Peyer's patch (tissue), 4 donors: ENCODE data around the gene ARSG. TPM values are rescaled to one million over a fixed set of nuclear protein-coding genes. Genes with fewer than 3 reads are reported as not detected.

Experiments used
- DNase-seq, 3 donors: peaks; one replicate each; pipeline ENCODE4 v3.0.0-alpha.2; 2017 to 2019
- H3K27ac ChIP-seq, 4 donors: fragments of 200-600 bp; sonication (generic); one replicate each; pipeline ENCODE4 v1.5.1; 2016 to 2019
- H3K27me3 ChIP-seq, 2 donors: fragments of 200-600 bp; sonication (generic); one replicate each; pipeline ENCODE4 v1.5.1; 2019
- H3K36me3 ChIP-seq, 3 donors: fragments of 200-600 bp; sonication (generic); one replicate each; pipeline ENCODE4 v1.5.1; 2016 to 2019
- H3K4me1 ChIP-seq, 4 donors: fragments of 200-600 bp; sonication (generic); one replicate each; pipeline ENCODE4 v1.5.1; 2016 to 2019
- H3K4me3 ChIP-seq, 4 donors: fragments of 200-600 bp; sonication (generic); 1 replicate in 3 of 4; 2 replicates in 1 of 4; pipeline ENCODE4 v1.5.1; 2016 to 2019; ENCODE audit warnings: mild to moderate bottlenecking in 1 of 4
- H3K9me3 ChIP-seq, 4 donors: fragments of 200-600 bp; sonication (generic); one replicate each; pipeline ENCODE4 v1.5.1; 2016 to 2019; ENCODE audit warnings: mild to moderate bottlenecking in 1 of 4
- POLR2A ChIP-seq, 2 donors: fragments of 450-650 bp; IDR thresholded peaks; one replicate each; pipeline ENCODE4 v1.5.1; 2017; ENCODE audit warnings: antibody characterized with exemption in 2 of 2, mild to moderate bottlenecking in 2 of 2, moderate library complexity in 2 of 2
- total RNA-seq, 4 donors: library from RNA; depleted of rRNA; stranded (reverse); fragments of >200 nt; gene quantifications; one replicate each; pipeline ENCODE4 v1.1.0, GENCODE V29; 2016
- TF ChIP-seq, protein P1 (sequence below), 6 experiments: fragments of 450-650 bp in 4 of 6; fragments of 200-600 bp in 2 of 6; sonication (generic) in 1 of 6; IDR thresholded peaks; one replicate each; pipeline ENCODE4 v1.5.1; 2017 to 2019; ENCODE audit warnings: antibody characterized with exemption in 6 of 6, mild to moderate bottlenecking in 3 of 6, moderate library complexity in 1 of 6

Gene ARSG
- total RNA-seq, 4 donors from 2014 or later, result 0.70 to 29.7 (median 2.0) TPM

- H3K36me3 ChIP-seq, result peaks cover 0 to 81% (median 0%) of the 10 kb centered on the region in 3 donors
- no peak for TF ChIP-seq POLR2A (IDR thresholded peaks at IDR 0.05)
- TF ChIP-seq, protein P1, sequence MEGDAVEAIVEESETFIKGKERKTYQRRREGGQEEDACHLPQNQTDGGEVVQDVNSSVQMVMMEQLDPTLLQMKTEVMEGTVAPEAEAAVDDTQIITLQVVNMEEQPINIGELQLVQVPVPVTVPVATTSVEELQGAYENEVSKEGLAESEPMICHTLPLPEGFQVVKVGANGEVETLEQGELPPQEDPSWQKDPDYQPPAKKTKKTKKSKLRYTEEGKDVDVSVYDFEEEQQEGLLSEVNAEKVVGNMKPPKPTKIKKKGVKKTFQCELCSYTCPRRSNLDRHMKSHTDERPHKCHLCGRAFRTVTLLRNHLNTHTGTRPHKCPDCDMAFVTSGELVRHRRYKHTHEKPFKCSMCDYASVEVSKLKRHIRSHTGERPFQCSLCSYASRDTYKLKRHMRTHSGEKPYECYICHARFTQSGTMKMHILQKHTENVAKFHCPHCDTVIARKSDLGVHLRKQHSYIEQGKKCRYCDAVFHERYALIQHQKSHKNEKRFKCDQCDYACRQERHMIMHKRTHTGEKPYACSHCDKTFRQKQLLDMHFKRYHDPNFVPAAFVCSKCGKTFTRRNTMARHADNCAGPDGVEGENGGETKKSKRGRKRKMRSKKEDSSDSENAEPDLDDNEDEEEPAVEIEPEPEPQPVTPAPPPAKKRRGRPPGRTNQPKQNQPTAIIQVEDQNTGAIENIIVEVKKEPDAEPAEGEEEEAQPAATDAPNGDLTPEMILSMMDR (IDR thresholded peaks at IDR 0.05), result no peak
- H3K4me1 ChIP-seq, result no peaks in the 10 kb centered on the region
- no peaks in the 10 kb centered on the region for H3K27me3 ChIP-seq
- no peak overlapping the region for H3K4me3 ChIP-seq
- no peaks in the 10 kb centered on the region for H3K9me3 ChIP-seq
- no peak for DNase-seq
- H3K27ac ChIP-seq, result no peak overlapping the region
Measured at GRCh38 chr17:68425979-68426378, 134.7 kb downstream of the ARSG start.

- H3K27ac ChIP-seq, result no peak overlapping the region
- H3K36me3 ChIP-seq, result peaks cover 0 to 95% (median 0%) of the 10 kb centered on the region in 3 donors
- H3K9me3 ChIP-seq, result no peaks in the 10 kb centered on the region
- TF ChIP-seq, protein P1 (IDR thresholded peaks at IDR 0.05), result no peak
- TF ChIP-seq POLR2A (IDR thresholded peaks at IDR 0.05), result no peak
- DNase-seq, result no peak
- H3K4me3 ChIP-seq, result no peak overlapping the region
- no peaks in the 10 kb centered on the region for H3K27me3 ChIP-seq
- no peaks in the 10 kb centered on the region for H3K4me1 ChIP-seq
Measured at GRCh38 chr17:68427575-68427974, 136.3 kb downstream of the ARSG start.

GRCh38 chr17:68428498-68429172, 137.3 kb downstream of the ARSG start:
- Histone ChIP-seq H3K27ac (no peak overlapping the region), H3K36me3 (peaks cover 0 to 93% (median 0%) of the 10 kb centered on the region in 3 donors), H3K9me3 (no peaks in the 10 kb centered on the region), H3K4me3 (no peak overlapping the region), H3K4me1 (no peaks in the 10 kb centered on the region), H3K27me3 (no peaks in the 10 kb centered on the region)
- no peak for DNase-seq
- no peak for TF ChIP-seq POLR2A (IDR thresholded peaks at IDR 0.05)
- TF ChIP-seq, protein P1 (IDR thresholded peaks at IDR 0.05), result no peak

GRCh38 chr17:68429881-68430280, 138.6 kb downstream of the ARSG start:
- H3K27me3 ChIP-seq, result no peaks in the 10 kb centered on the region
- TF ChIP-seq, protein P1 (IDR thresholded peaks at IDR 0.05), result no peak
- no peak for TF ChIP-seq POLR2A (IDR thresholded peaks at IDR 0.05)
- no peaks in the 10 kb centered on the region for H3K9me3 ChIP-seq
- H3K4me1 ChIP-seq, result no peaks in the 10 kb centered on the region
- no peak overlapping the region for H3K27ac ChIP-seq
- H3K36me3 ChIP-seq, result peaks cover 0 to 94% (median 0%) of the 10 kb centered on the region in 3 donors
- no peak for DNase-seq
- no peak overlapping the region for H3K4me3 ChIP-seq

- H3K27ac ChIP-seq, result no peak overlapping the region
- H3K4me1 ChIP-seq, result no peaks in the 10 kb centered on the region
- no peaks in the 10 kb centered on the region for H3K9me3 ChIP-seq
- no peak for DNase-seq
- peaks cover 0 to 93% (median 0%) of the 10 kb centered on the region in 3 donors for H3K36me3 ChIP-seq
- H3K27me3 ChIP-seq, result no peaks in the 10 kb centered on the region
- TF ChIP-seq, protein P1 (IDR thresholded peaks at IDR 0.05), result no peak
- TF ChIP-seq POLR2A (IDR thresholded peaks at IDR 0.05), result no peak
- no peak overlapping the region for H3K4me3 ChIP-seq
Measured at GRCh38 chr17:68431045-68431608, 139.8 kb downstream of the ARSG start.
